ENCODE data around the gene ATG16L1. TPM values are rescaled to one million over a fixed set of nuclear protein-coding genes. Genes with fewer than 3 reads are reported as not detected.

The ATG16L1 gene
- total RNA-seq, 4 donors from 2014 or later = 12.3 to 38.0 (median 22.8) TPM

DNA sequence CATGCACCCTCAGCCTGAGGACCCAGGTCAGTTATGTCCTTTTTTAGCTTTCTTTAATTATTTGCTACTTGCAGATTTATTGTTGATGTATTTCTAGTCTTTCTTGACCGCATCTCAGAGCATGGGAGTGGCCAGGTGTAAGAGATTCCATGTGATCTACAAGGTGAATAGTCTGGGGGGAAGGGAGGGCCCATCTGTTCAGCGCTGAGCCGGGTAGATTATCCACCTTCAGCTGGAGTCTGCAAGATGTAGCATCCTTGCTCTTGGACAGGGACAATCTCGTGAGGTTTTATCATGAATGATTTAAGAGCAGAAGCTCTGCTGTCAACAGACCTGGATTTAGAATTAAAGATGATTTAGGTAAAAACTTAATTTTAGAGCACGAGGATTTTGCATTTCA, 90.8 kb downstream of the ATG16L1 start:
- Histone ChIP-seq H3K4me3 (no peak overlapping the region), H3K27ac (no peak overlapping the region), H3K9me3 (no peaks in the 10 kb centered on the region), H3K27me3 (peaks cover 0 to 37% (median 0%) of the 10 kb centered on the region in 4 donors), H3K4me1 (no peaks in the 10 kb centered on the region), H3K36me3 (no peaks in the 10 kb centered on the region)
- WGBS, 2 donors = 81 to 92% methylated on average over 5 of the region's 5 CpGs
- TF ChIP-seq, protein P1, sequence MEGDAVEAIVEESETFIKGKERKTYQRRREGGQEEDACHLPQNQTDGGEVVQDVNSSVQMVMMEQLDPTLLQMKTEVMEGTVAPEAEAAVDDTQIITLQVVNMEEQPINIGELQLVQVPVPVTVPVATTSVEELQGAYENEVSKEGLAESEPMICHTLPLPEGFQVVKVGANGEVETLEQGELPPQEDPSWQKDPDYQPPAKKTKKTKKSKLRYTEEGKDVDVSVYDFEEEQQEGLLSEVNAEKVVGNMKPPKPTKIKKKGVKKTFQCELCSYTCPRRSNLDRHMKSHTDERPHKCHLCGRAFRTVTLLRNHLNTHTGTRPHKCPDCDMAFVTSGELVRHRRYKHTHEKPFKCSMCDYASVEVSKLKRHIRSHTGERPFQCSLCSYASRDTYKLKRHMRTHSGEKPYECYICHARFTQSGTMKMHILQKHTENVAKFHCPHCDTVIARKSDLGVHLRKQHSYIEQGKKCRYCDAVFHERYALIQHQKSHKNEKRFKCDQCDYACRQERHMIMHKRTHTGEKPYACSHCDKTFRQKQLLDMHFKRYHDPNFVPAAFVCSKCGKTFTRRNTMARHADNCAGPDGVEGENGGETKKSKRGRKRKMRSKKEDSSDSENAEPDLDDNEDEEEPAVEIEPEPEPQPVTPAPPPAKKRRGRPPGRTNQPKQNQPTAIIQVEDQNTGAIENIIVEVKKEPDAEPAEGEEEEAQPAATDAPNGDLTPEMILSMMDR (IDR thresholded peaks at IDR 0.05) = no peak
- no peak for TF ChIP-seq POLR2A (IDR thresholded peaks at IDR 0.05)
- intact Hi-C loops (cut with DNase I) = no loop called here
- DNase-seq = no peak

DNA sequence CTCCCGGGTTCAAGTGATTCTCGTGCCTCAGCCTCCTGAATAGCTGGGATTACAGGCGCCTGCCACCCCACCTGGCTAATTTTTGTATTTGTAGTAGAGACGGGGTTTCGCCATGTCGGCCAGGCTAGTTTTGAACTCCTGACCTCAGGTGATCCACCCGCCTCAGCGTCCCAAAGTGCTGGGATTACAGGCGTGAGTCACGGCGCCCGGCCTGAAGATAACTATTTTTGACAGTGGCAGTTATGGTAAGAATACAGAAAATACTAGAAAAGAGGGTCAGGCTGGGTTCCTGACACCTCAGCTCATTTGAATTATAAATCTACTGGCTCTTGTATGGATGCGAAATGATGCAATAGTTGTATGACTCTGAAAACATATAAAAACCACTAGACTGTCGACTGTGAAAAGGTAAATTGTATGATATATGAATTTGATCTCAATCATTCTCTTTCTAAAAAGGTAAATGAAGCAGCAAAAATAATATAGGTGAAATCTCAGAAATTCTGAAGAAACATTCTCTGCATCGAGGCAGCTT, 91.8 kb downstream of the ATG16L1 start:
- Histone ChIP-seq H3K27me3 (peaks cover 0 to 37% (median 0%) of the 10 kb centered on the region in 4 donors), H3K4me1 (no peaks in the 10 kb centered on the region), H3K4me3 (no peak overlapping the region), H3K27ac (no peak overlapping the region), H3K36me3 (no peaks in the 10 kb centered on the region), H3K9me3 (no peaks in the 10 kb centered on the region)
- TF ChIP-seq, protein P1 (IDR thresholded peaks at IDR 0.05) = no peak
- TF ChIP-seq POLR2A (IDR thresholded peaks at IDR 0.05) = no peak
- 82 to 89% methylated on average over 3 to 13 of the region's 15 CpGs for WGBS, 2 donors
- no peak for DNase-seq
- intact Hi-C loops (cut with DNase I) = no loop called here

Small RNA genes lying within 50 kb of the gene (small RNA-seq; reads per million reads assigned to genes)
- gene RN7SL32P (0 reads per million in 4 donors), gene SCARNA5 (116 to 442 (median 177) reads per million in 4 donors), gene SCARNA6 (32.3 to 124 (median 49.6) reads per million in 4 donors)

Other genes starting within 250 kb of the ATG16L1 start
- gene NGEF, start 238.4 kb upstream of the ATG16L1 start, total RNA-seq = 10 to 100 TPM in 1 of 4 donors, 1 to 10 TPM in 3; 4.0 to 16.5 (median 6.2) TPM
- gene NEU2, start 219.0 kb upstream of the ATG16L1 start, total RNA-seq = not detected
- 10 to 100 TPM in 2 of 4 donors, 1 to 10 TPM in 2; 2.2 to 36.0 (median 10.2) TPM for gene INPP5D, start 191.3 kb upstream of the ATG16L1 start, total RNA-seq
- not detected for gene SAG, start 56.1 kb downstream of the ATG16L1 start, total RNA-seq
- gene DGKD, start 102.8 kb downstream of the ATG16L1 start, total RNA-seq = 10 to 100 TPM in 1 of 4 donors, 1 to 10 TPM in 3; 2.3 to 10.9 (median 4.2) TPM

All from esophagus squamous epithelium (tissue), 5 donors.